Dedifferentiated amniotic fluid mesenchymal stem cell (primary cell): Measurements from ENCODE around the gene ZNF93.
"Not testable (repeated sequence)": the region's sequence is repeated elsewhere in the genome, so short reads cannot be mapped to it uniquely, and the experiment has no call there.

Experiments used
- DNase-seq: peaks from one replicate; pipeline ENCODE4 v3.0.0-alpha.2; 2016; ENCODE audit errors: extremely low spot score

ZNF93 gene

DNA sequence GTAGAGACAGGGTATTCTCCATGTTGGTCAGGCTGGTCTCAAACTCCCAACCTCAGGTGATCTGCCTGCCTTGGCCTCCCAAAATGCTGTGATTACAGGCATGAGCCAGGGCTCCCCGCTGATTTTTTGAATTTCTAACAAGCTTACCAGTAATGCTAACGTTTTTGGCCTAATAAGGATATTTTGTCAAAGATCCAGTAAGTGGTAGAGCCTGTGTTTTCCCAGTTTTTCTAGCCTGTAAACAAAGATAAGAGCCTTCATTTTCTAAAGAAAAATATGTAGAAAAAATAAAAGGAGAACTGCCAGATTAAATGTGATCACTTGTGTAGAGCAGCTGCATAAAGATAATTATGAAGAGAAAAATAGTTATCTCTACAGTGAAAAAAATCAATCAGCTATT lies 37.7 kb downstream of the ZNF93 start:
- no peak for DNase-seq

- DNase-seq: no peak
Observed at GRCh38 chr19:19943848-19944582, 43.3 kb downstream of the ZNF93 start.

DNA sequence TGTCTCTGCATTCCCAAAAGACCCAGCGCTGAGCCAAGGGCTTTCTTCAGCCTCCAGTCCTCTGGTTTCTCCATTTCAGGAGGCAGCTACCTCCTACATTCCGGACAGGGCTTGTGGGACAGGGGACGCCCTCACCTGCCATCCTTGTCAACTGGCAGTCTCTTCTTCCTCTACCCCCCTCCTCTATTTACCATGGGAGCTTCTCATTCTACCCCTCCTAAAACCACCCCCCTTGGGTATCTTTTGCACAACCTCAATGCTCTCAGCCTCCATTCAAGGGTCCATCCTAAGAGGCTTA lies 43.8 kb downstream of the ZNF93 start:
- no peak for DNase-seq

GRCh38 chr19:19946226-19946625 lies 45.5 kb downstream of the ZNF93 start:
- no peak for DNase-seq

- no peak for DNase-seq
Observed at GRCh38 chr19:19948800-19949199, 48.1 kb downstream of the ZNF93 start.

GRCh38 chr19:19955208-19955607 lies 54.5 kb downstream of the ZNF93 start:
- no peak for DNase-seq

DNA sequence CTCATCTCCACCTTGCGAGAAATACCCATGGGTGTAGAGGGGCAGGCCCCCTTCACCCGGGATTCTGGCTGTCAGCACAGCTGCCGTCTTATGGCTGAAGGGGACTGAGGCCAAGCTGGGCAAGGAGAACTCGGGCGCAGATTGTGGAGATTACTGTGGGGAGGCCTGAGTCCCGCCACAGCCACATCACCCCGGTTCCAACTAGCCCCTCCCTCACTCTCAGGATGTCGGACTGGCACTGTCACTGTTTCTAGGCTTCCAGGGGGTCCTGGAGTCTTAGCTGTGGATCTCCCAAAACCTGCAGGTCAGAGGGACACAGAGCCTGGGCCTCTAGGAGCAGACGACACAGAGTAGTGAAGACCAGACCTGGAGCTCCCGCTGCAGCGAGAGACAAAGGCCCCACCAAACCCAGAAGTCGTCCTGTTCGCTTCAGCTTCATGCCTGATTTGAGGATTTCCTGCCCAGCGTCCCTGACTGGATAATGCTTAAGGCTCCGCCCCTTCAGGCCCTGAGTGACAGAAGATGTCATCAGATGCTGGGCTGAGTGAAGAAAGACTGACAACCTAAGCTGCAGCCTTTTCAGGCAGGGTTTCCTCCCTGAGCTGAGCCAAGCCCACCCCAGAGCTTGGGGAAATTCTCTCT lies 55.8 kb downstream of the ZNF93 start:
- no peak for DNase-seq

- DNase-seq: not testable (repeated sequence)
Observed at GRCh38 chr19:19957766-19958165, 57.0 kb downstream of the ZNF93 start.

GRCh38 chr19:19959151-19959799 lies 58.5 kb downstream of the ZNF93 start:
- DNase-seq: peak; percentile 54

DNA sequence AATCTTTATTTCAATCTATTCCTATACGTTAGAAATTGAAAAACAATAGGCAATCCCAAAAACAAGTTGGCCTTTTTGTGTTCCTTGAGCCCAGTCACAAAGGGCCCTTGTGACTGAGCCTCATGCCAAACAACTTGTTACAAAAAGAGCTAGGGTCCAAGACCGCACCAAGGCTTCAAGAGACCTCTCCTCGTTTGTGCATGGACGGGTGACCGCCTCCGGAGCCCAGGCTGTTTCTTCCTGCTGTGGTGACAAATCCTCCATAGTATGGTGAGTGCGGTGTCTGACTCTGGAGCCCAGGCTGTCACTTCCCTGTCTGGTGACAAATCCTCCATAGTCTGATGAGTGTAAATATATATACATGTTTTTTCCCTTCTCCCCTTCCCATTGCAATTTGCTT lies 63.7 kb downstream of the ZNF93 start:
- DNase-seq: no peak

- not testable (repeated sequence) for DNase-seq
Observed at GRCh38 chr19:19966126-19966525, 65.4 kb downstream of the ZNF93 start.

DNA sequence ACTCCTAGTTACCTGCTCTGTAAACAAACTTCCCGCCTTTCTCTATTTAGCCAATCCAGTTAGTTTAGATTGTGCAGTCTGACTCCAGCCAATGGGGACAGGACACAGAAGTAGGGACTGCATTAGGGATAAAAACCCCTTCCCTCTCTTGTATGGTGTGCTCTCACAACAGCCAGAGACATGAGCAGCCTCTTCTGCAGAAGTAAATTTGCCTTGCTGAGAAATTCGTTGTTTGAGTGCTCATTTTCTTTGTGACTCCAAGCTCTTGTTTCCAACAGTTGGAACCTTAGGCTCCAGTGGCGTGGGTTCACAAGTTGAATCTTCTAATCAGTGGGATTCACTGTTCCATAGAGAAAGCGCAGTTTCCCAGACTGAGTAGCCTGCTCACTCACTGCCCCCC lies 66.1 kb downstream of the ZNF93 start:
- no peak for DNase-seq
